Activated CD8-positive, alpha-beta T cell treated with anti-CD3 and anti-CD28 coated beads for 36 hours (primary cell): ENCODE data around the gene YPEL3. TPM values are rescaled to one million over a fixed set of nuclear protein-coding genes. Genes with fewer than 3 reads are reported as not detected.

Experiments used
- ATAC-seq: fragments of 200-7000 bp; cut with Tn5 transposase; one replicate; pipeline ENCODE4 v1.10.0; 2021; ENCODE audit warnings: mild to moderate bottlenecking, moderate library complexity
- CTCF ChIA-PET: fragments of 350-600 bp; sonication (Branson Sonifier 250); formaldehyde crosslinking; loops from one replicate; lab custom pipeline; 2021; ENCODE audit warnings: antibody characterized with exemption; lab: Charles Lee
- POLR2A ChIA-PET: fragments of 350-600 bp; sonication (Branson Sonifier 250); formaldehyde crosslinking; loops from one replicate; lab custom pipeline; 2021; ENCODE audit warnings: antibody characterized with exemption; lab: Charles Lee
- DNase-seq: peaks from one replicate; pipeline ENCODE4 v3.0.0-alpha.2; 2020
- H3K27ac Mint-ChIP-seq: one replicate; pipeline ENCODE4 v1.8.0; 2021; ENCODE audit warnings: mild to moderate bottlenecking, mixed read lengths
- H3K27me3 Mint-ChIP-seq: one replicate; pipeline ENCODE4 v1.8.0; 2021; ENCODE audit warnings: mixed read lengths
- H3K36me3 Mint-ChIP-seq: one replicate; pipeline ENCODE4 v1.8.0; 2021; ENCODE audit warnings: low read depth, mixed read lengths
- H3K4me1 Mint-ChIP-seq: one replicate; pipeline ENCODE4 v1.8.0; 2021; ENCODE audit warnings: low read depth, mixed read lengths
- H3K4me3 Mint-ChIP-seq: one replicate; pipeline ENCODE4 v1.8.0; 2021; ENCODE audit warnings: mild to moderate bottlenecking, moderate library complexity, mixed read lengths
- H3K9me3 Mint-ChIP-seq: one replicate; pipeline ENCODE4 v1.8.0; 2021; ENCODE audit warnings: mixed read lengths
- intact Hi-C: fragments of 100-400 bp; cut with micrococcal nuclease; formaldehyde crosslinking; loops from one replicate; pipeline ENCODE4 v1.10.0; 2022
- total RNA-seq, 2 experiments: library from RNA; stranded (reverse); gene quantifications; one replicate each; pipeline ENCODE4 v1.2.3, GENCODE V29; 2021
- TF ChIP-seq, protein P1 (sequence below): fragments of 200-600 bp; IDR thresholded peaks from one replicate; pipeline ENCODE4 v1.8.0; 2022; ENCODE audit warnings: antibody characterized with exemption, mild to moderate bottlenecking

The YPEL3 gene
- total RNA-seq, 2 experiments from 2014 or later: 17.7 to 19.5 TPM

DNA sequence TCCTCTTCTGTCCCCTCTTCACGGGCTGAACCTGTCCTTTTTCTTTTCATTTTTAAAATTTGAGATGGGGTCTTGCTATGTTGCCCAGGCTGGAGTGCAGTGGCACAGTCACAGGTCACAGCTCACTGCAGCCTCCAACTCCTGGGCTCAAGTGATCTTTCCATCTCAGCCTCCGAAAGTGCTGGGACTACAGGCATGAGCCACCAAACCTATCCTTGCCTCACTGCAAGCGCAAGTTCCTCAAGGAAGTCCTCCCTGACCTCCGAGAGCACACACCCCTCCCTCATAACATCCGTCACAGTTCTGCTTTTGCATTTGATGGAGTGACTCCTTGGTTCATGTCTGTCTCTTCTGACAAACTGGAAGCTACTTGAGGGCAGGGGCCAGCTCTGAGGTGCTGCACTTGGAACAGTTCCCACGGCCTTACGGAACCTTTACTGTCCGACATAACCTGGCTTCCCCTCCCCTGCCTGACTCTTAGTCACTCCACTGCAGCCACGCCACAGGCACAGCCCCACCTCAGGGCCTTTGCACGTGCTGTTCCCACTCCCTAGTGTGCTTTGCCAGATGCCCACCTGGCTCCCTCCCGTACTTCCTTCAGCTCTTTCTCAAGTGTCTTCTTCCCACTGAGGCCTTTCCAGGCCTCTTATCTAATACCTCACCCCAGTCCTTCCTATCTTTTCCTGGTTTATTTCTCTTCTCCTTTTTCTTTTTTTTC, 8.7 kb downstream of the YPEL3 start:
- H3K36me3 Mint-ChIP-seq: peaks cover 17% of the 10 kb centered on the region
- ChIA-PET CTCF (interaction anchor here (1.3 kb wide), 1 partner anchor 11 kb away, joined by 3 read pairs; no protein-coding TSS in a partner anchor), POLR2A (interaction anchor here (1.0 kb wide), 2 partner anchors 9 to 16 kb away, joined by 3 read pairs; no protein-coding TSS in a partner anchor)
- ATAC-seq: no peak
- peak overlapping the region; percentile 26 for H3K27ac Mint-ChIP-seq
- intact Hi-C loops: no loop called here
- H3K9me3 Mint-ChIP-seq: no peaks in the 10 kb centered on the region
- H3K4me3 Mint-ChIP-seq: no peak overlapping the region
- peaks cover 21% of the 10 kb centered on the region for H3K4me1 Mint-ChIP-seq
- TF ChIP-seq, protein P1, sequence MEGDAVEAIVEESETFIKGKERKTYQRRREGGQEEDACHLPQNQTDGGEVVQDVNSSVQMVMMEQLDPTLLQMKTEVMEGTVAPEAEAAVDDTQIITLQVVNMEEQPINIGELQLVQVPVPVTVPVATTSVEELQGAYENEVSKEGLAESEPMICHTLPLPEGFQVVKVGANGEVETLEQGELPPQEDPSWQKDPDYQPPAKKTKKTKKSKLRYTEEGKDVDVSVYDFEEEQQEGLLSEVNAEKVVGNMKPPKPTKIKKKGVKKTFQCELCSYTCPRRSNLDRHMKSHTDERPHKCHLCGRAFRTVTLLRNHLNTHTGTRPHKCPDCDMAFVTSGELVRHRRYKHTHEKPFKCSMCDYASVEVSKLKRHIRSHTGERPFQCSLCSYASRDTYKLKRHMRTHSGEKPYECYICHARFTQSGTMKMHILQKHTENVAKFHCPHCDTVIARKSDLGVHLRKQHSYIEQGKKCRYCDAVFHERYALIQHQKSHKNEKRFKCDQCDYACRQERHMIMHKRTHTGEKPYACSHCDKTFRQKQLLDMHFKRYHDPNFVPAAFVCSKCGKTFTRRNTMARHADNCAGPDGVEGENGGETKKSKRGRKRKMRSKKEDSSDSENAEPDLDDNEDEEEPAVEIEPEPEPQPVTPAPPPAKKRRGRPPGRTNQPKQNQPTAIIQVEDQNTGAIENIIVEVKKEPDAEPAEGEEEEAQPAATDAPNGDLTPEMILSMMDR: no peak
- no peaks in the 10 kb centered on the region for H3K27me3 Mint-ChIP-seq
- no peak for DNase-seq

DNA sequence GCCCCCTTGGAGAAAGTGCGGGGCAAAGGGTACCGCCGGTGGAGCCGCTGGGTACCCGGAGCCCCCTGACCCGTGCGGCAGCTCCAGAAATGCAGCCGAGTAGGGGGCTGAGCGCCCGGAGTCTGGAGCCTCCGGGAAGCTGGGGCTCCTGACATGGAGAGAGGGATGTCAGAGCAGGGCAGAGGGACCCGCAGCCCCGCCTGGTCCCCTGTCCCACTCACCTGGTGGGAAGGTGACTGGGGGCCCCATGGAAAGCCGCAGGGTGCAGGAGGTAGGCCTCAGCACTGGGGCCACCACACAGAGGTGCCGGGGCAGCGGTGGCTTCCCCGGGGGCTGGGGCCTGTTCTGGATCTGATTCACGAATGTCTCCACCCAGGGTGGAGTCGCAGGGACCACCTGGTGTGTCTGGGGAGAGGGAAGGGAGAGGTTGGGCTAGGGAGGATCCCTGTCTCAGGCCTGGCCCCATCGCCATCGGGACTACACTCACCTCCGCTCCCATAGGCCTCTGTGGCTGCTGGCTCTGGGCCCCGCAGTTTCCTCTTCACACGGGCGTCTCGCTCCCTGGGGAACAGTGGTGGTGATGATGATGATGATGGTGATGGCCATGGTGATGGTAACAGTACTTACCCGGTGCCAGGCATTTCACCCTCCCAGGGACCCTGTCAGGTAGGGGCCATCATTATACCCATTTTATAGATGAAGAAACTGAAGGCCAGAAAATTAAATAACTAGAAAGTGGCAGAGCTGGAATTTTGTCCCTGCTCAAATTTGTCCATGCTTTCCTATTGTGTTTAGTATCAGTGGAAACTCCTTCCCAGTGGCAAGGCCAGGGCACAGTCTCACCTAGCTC, 9.5 kb downstream of the YPEL3 start:
- CTCF ChIA-PET: interaction anchor here (1.3 kb wide), 1 partner anchor 10 kb away, joined by 3 read pairs; no protein-coding TSS in a partner anchor

DNA sequence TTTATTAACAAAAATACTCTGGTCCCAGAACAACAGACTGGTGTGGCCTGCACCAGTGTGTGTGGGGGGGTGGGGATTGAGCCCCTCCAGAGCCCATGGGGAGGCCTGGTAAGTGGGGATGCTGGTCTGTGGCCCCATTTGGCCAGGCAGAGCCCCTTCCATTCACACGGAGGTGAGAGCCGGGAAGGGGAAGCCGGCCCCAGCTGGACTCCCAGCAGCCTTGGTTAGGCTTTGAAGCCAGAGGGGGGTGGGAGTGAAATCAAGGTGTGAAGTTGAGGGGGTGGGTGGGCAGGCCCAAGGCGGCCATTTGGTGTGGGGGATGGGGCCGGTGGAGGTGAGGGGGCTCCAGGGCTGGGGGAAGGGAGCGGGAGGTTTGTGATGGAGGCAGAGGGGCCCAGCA, 10.2 kb downstream of the YPEL3 start:
- Mint-ChIP-seq H3K36me3 (peaks cover 29% of the 10 kb centered on the region), H3K9me3 (no peaks in the 10 kb centered on the region), H3K4me1 (peaks cover 17% of the 10 kb centered on the region), H3K27ac (no peak overlapping the region), H3K4me3 (no peak overlapping the region), H3K27me3 (no peaks in the 10 kb centered on the region)
- POLR2A ChIA-PET: interaction anchor here (0.9 to 1.3 kb wide), 2 partner anchors 9 to 19 kb away, joined by 3 read pairs; partner anchors contain the start of gene PPP4C
- DNase-seq (no peak), ATAC-seq (no peak)
- CTCF ChIA-PET: no interaction called here
- intact Hi-C loops: no loop called here
- TF ChIP-seq, protein P1: no peak

More for the DNA sequence above, 9.5 kb downstream of the YPEL3 start:
- DNase-seq (no peak), ATAC-seq (no peak)
- Mint-ChIP-seq H3K27ac (peak overlapping the region; percentile 26), H3K9me3 (no peaks in the 10 kb centered on the region), H3K36me3 (peaks cover 23% of the 10 kb centered on the region), H3K4me3 (no peak overlapping the region), H3K4me1 (peaks cover 17% of the 10 kb centered on the region), H3K27me3 (no peaks in the 10 kb centered on the region)
- intact Hi-C loops: no loop called here
- POLR2A ChIA-PET: interaction anchor here (0.9 to 1.0 kb wide), 3 partner anchors 8 to 15 kb away, joined by 3 read pairs; partner anchors contain the start of gene PPP4C
- TF ChIP-seq, protein P1: no peak

DNA sequence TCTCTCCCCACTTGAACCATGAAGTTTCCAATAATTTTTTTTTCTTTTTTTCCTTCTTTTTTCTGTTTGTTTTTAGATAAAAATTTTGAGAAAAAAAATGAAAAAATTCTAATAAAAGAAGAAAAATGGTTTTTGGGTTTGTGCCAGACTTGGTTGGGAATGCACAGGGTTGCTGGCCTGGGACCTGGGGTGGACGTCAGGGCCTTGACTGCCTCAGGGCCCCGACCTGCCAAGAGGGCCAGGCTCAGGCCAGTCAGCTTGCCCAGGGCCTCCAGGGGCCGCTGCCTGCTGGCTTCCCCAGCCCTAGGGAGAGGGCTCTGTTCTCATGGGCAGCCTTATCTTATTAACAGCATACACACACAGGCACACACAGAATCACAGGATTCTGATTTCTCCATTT, 10.8 kb downstream of the YPEL3 start:
- no peak for DNase-seq
- POLR2A ChIA-PET: interaction anchor here (1.3 kb wide), 1 partner anchor 19 kb away, joined by 3 read pairs; no protein-coding TSS in a partner anchor
- intact Hi-C loops: no loop called here
- no peak overlapping the region for H3K27ac Mint-ChIP-seq
- no peaks in the 10 kb centered on the region for H3K27me3 Mint-ChIP-seq
- TF ChIP-seq, protein P1: no peak
- no peaks in the 10 kb centered on the region for H3K9me3 Mint-ChIP-seq
- ATAC-seq: no peak
- no peak overlapping the region for H3K4me3 Mint-ChIP-seq
- peaks cover 13% of the 10 kb centered on the region for H3K4me1 Mint-ChIP-seq
- H3K36me3 Mint-ChIP-seq: peaks cover 30% of the 10 kb centered on the region
- CTCF ChIA-PET: no interaction called here
